ENCODE data around the gene ZNF423. TPM values are rescaled to one million over a fixed set of nuclear protein-coding genes. Genes with fewer than 3 reads are reported as not detected.

The ZNF423 gene
- total and polyA plus RNA-seq, 9 of the 15 experiments (the other 6 are each of a cell fraction or from before 2014, with no cell fraction given): not detected

DNA sequence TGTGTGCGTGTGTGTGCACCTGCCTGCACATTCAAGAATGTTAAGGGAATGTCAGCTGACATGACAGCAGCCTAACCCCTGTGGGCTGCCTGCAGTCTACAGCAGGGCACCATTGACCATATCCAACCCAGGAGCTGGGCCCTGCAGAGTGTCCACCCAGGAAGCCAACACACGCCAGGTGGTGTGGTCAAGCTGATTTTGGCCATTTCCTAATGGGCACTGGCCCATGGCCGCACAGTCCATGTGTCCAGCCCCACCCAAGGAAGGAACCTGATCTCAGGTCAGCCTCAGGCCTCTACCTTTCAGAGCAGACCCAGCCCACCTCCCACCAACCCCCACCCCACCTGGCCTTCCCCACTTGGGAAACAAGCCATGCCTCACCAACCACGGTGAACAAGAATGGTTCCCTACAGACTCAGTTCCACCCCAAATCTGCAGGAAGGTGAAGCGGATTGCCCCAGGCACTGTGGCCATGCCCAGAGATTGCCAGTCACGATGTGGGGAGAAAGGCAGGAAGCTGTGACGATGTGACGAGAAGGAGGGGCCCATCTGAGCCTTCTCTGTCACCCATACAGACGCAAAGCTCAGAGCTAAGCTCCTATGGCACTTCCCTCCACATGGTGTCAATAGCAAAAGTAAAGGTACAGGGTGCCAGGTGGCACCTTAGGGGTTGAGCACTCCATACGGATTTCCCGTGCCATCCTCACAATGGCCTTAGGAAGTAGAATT, 77.5 kb downstream of the ZNF423 start:
- no peaks in the 10 kb centered on the region for H3K4me1 ChIP-seq (replicated peaks in 1 of 2; ENCODE audit: control insufficient read depth in 2 of 2, insufficient read depth in 2 of 2, low read length in 2 of 2)
- WGBS (ENCODE audit: insufficient coverage, low coverage, missing lambda C conversion rate): under 1% methylated on average over 11 of the region's 11 CpGs
- H3K9me1 ChIP-seq (ENCODE audit: control insufficient read depth, insufficient read depth, low read length): no peaks in the 10 kb centered on the region
- H3K9ac ChIP-seq (ENCODE audit: insufficient read depth in 1 of 2, low read depth in 2 of 2, low read length in 2 of 2): no peak overlapping the region
- no peaks in the 10 kb centered on the region; the same call in 1 of the 2 replicates for H4K20me1 ChIP-seq (replicated peaks; ENCODE audit: control insufficient read depth, insufficient read depth, low read length)
- no peaks in the 10 kb centered on the region for H3K9me3 ChIP-seq (replicated peaks; ENCODE audit: control insufficient read depth, insufficient read depth, low read depth, low read length)
- no peak overlapping the region for H2AFZ ChIP-seq (ENCODE audit: low read depth, low read length)
- H3K79me2 ChIP-seq (ENCODE audit: control insufficient read depth, insufficient read depth, low read length): no peaks in the 10 kb centered on the region
- no peak for DNase-seq (ENCODE audit: extremely low read depth in 1 of 4, low spot score in 3 of 4)
- no peak for FAIRE-seq
- ATAC-seq: no peak
- intact Hi-C loops (cut with micrococcal nuclease) (no loop called here), in situ Hi-C loops (cut with MboI) (no loop called here)
- no TSS peak for BruUV-seq (replicated peaks)
- CTCF ChIA-PET (ENCODE audit: low intra/inter-chr PET ratio): no interaction called here
- H3K27me3 ChIP-seq (ENCODE audit: control insufficient read depth in 2 of 2, insufficient read depth in 2 of 2, low read length in 2 of 2): peaks cover 0 to 22% of the 10 kb centered on the region in 2 experiments; a peak in 2 of 5 replicates
- POLR2A ChIA-PET: interaction anchor here (0.8 kb wide), 1 partner anchor 12 kb away, joined by 3 read pairs; no protein-coding TSS in a partner anchor
- H3K27ac ChIP-seq (ENCODE audit: extremely low read depth, low read depth, low read length): no peak overlapping the region
- H3K36me3 ChIP-seq (ENCODE audit: control insufficient read depth, insufficient read depth, low read length): no peaks in the 10 kb centered on the region
- no peak overlapping the region for H3K4me2 ChIP-seq (ENCODE audit: insufficient read depth, low read length)
- no peak overlapping the region for H3K4me3 ChIP-seq
- TF ChIP-seq DIDO1 (tag; IDR thresholded peaks at IDR 0.05; ENCODE audit: low read depth) (no peak), TEAD1 (CRISPR knock-in tag; IDR thresholded peaks at IDR 0.05) (no peak), HOMEZ (CRISPR knock-in tag; IDR thresholded peaks at IDR 0.05) (no peak), ZNF644 (tag; IDR thresholded peaks at IDR 0.05; ENCODE audit: low read depth) (no peak), ATF7 (IDR thresholded peaks at IDR 0.05) (no peak), CSDE1 (IDR thresholded peaks at IDR 0.05) (no peak)
